H1 (cell line): ENCODE results near the gene EHD2. TPM values are rescaled to one million over a fixed set of nuclear protein-coding genes. Genes with fewer than 3 reads are reported as not detected.

Source experiments
- ASH2L ChIP-seq: fragments of 200-600, 300-600 bp; sonication (generic); IDR thresholded peaks from one replicate; pipeline ENCODE4 v1.7.1; 2017; ENCODE audit warnings: low read length
- BRCA1 ChIP-seq: IDR thresholded peaks from 2 replicates; pipeline ENCODE4 v1.6.1; 2012; ENCODE audit warnings: low read depth, low read length, improper control_type of control experiment
- CEBPB ChIP-seq: IDR thresholded peaks from 2 replicates; pipeline ENCODE4 v1.6.1; 2012; ENCODE audit warnings: low read depth, low read length
- CHD1 ChIP-seq: IDR thresholded peaks from 2 replicates; pipeline ENCODE4 v1.6.1; 2012; ENCODE audit warnings: low read depth, low read length, improper control_type of control experiment
- CHD2 ChIP-seq: IDR thresholded peaks from 2 replicates; pipeline ENCODE4 v1.6.1; 2012; ENCODE audit warnings: low read length, improper control_type of control experiment
- CTCF ChIP-seq, 3 experiments: IDR thresholded peaks; 1 replicate in 2 of 3; 2 replicates in 1 of 3; pipeline versions ENCODE4 v1.5.1 to v1.6.1; 2011; ENCODE audit warnings: low read length in 3 of 3, mild to moderate bottlenecking in 3 of 3, inconsistent platforms in 2 of 3, low read depth in 1 of 3, moderate library complexity in 1 of 3; ENCODE audit not compliant: insufficient read depth in 1 of 3; ENCODE audit errors: control extremely low read depth in 1 of 3
- EP300 ChIP-seq, 2 experiments: IDR thresholded peaks; 1 replicate in 1 of 2; 2 replicates in 1 of 2; pipeline ENCODE4 v1.6.1; 2011 to 2012; ENCODE audit warnings: low read depth in 2 of 2, low read length in 2 of 2, mild to moderate bottlenecking in 2 of 2, borderline replicate concordance in 1 of 2, inconsistent platforms in 1 of 2, moderate library complexity in 1 of 2
- RAD21 ChIP-seq, 2 experiments: IDR thresholded peaks in 1 of 2; conservative IDR thresholded peaks in 1 of 2; 2 replicates each; pipeline ENCODE4 v1.6.1; 2011; ENCODE audit warnings: low read depth in 2 of 2, low read length in 2 of 2, improper control_type of control experiment in 1 of 2, inconsistent platforms in 1 of 2, mild to moderate bottlenecking in 1 of 2, moderate library complexity in 1 of 2
- RBBP5 ChIP-seq: IDR thresholded peaks from 2 replicates; pipeline ENCODE4 v1.7.1; 2012; ENCODE audit warnings: low read depth, mild to moderate bottlenecking, inconsistent platforms, low read length, moderate library complexity, borderline replicate concordance
- RFX5 ChIP-seq: IDR thresholded peaks from 2 replicates; pipeline ENCODE4 v1.6.1; 2011; ENCODE audit warnings: low read depth, low read length, improper control_type of control experiment, borderline replicate concordance
- SIN3A ChIP-seq, 2 experiments: IDR thresholded peaks in 1 of 2; conservative IDR thresholded peaks in 1 of 2; 2 replicates each; pipeline ENCODE4 v1.6.1; 2011 to 2012; ENCODE audit warnings: low read length in 2 of 2, improper control_type of control experiment in 1 of 2, low read depth in 1 of 2, mild to moderate bottlenecking in 1 of 2
- SIX5 ChIP-seq: IDR thresholded peaks from 2 replicates; pipeline ENCODE4 v1.6.1; 2011; ENCODE audit warnings: mild to moderate bottlenecking, low read depth, low read length
- SP4 ChIP-seq: IDR thresholded peaks from 2 replicates; pipeline ENCODE4 v1.6.1; 2012; ENCODE audit warnings: low read length, inconsistent platforms
- SUZ12 ChIP-seq: fragments of 200-600 bp; sonication (generic); IDR thresholded peaks from 2 replicates; pipeline ENCODE4 v1.6.1; 2012; ENCODE audit warnings: mild to moderate bottlenecking, inconsistent platforms, low read length, moderate library complexity, mixed read lengths
- TBP ChIP-seq: IDR thresholded peaks from 2 replicates; pipeline ENCODE4 v1.6.1; 2011; ENCODE audit warnings: low read depth, low read length, improper control_type of control experiment
- TEAD4 ChIP-seq: IDR thresholded peaks from 2 replicates; pipeline ENCODE4 v1.6.1; 2012; ENCODE audit warnings: low read depth, low read length, inconsistent platforms, mixed read lengths
- YY1 ChIP-seq: IDR thresholded peaks from 2 replicates; pipeline ENCODE4 v1.6.1; 2011; ENCODE audit warnings: low read depth, mild to moderate bottlenecking, low read length
- polyA plus RNA-seq, 7 experiments: library from polyadenylated mRNA; depleted of rRNA in 3 of 7; stranded (reverse) in 5 of 7; unstranded in 2 of 7; fragments of >200 nt in 5 of 7; fragments of 200-250 nt in 2 of 7; gene quantifications; 1 replicate in 5 of 7; 2 replicates in 1 of 7; 4 replicates in 1 of 7; pipeline versions ENCODE4 v1.2.1 to v1.2.3, GENCODE V29; 2011 to 2013; ENCODE audit warnings: missing spikeins in 2 of 7, mixed read lengths in 2 of 7
- total RNA-seq: library from RNA; stranded (reverse); fragmentation: NEBNext Ultra II Directional; extraction: Animal tissue kit (Norgen Biotek cat#: 25700); gene quantifications from 2 replicates; pipeline ENCODE4 v1.2.1, GENCODE V29; 2021
- TF ChIP-seq, protein P1 (sequence below): IDR thresholded peaks from 2 replicates; pipeline ENCODE4 v1.6.1; 2011; ENCODE audit warnings: low read length, improper control_type of control experiment
- TF ChIP-seq, protein P2 (sequence below): IDR thresholded peaks from 2 replicates; pipeline ENCODE4 v1.6.1; 2012; ENCODE audit warnings: inconsistent platforms

The EHD2 gene
- total and polyA plus RNA-seq, 2 of the 8 experiments (the other 6 are each of a cell fraction or from before 2014, with no cell fraction given) = 4.5 to 14.3 TPM

GRCh38 chr19:47707135-47707925 lies 5.9 kb upstream of the EHD2 start (continued):
- TF ChIP-seq TBP = peak; percentile 51; the same call in 1 of the 2 replicates
- no peak; the same call in 1 of the 2 replicates for TF ChIP-seq CHD2
- peak; percentile 91 to 93 (median 92) for TF ChIP-seq CTCF (IDR thresholded peaks at IDR 0.05; ENCODE audit: control extremely low read depth in 1 of 3, insufficient read depth in 1 of 3, low read depth in 1 of 3, low read length in 3 of 3)
- TF ChIP-seq SP4 = 0 out of 2 replicates have a peak, but pooled peaks have one; percentile 29
- no peak for TF ChIP-seq RBBP5
- TF ChIP-seq SIX5 = no peak
- TF ChIP-seq ASH2L = peak; percentile 31
- no peak for TF ChIP-seq SUZ12
- 0 out of 2 replicates have a peak, but pooled peaks have one; percentile 11 for TF ChIP-seq CEBPB
- TF ChIP-seq RFX5 = no peak
- TF ChIP-seq, protein P1, sequence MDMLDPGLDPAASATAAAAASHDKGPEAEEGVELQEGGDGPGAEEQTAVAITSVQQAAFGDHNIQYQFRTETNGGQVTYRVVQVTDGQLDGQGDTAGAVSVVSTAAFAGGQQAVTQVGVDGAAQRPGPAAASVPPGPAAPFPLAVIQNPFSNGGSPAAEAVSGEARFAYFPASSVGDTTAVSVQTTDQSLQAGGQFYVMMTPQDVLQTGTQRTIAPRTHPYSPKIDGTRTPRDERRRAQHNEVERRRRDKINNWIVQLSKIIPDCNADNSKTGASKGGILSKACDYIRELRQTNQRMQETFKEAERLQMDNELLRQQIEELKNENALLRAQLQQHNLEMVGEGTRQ = no peak
- peak; percentile 90 to 91 for TF ChIP-seq RAD21 (IDR thresholded peaks at IDR 0.05 in 1 of 2, conservative IDR thresholded peaks at IDR 0.05 in 1 of 2; ENCODE audit: low read depth in 2 of 2, low read length in 2 of 2)
- no peak for TF ChIP-seq BRCA1
- TF ChIP-seq EP300 (IDR thresholded peaks at IDR 0.05; ENCODE audit: borderline replicate concordance in 1 of 2, low read depth in 2 of 2, low read length in 2 of 2) = peak in 1 of 2 experiments; percentile 40; a peak in 1 of 3 replicates
- TF ChIP-seq CHD1 = no peak
- TF ChIP-seq SIN3A (conservative IDR thresholded peaks at IDR 0.05 in 1 of 2, IDR thresholded peaks at IDR 0.05 in 1 of 2; ENCODE audit: low read depth in 1 of 2, low read length in 2 of 2) = peak in 1 of 2 experiments; percentile 45; a peak in 1 of 4 replicates
- peak; percentile 78; the same call in 1 of the 2 replicates for TF ChIP-seq YY1
- no peak for TF ChIP-seq TEAD4
- TF ChIP-seq, protein P2, sequence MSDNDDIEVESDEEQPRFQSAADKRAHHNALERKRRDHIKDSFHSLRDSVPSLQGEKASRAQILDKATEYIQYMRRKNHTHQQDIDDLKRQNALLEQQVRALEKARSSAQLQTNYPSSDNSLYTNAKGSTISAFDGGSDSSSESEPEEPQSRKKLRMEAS = peak; percentile 48
